ENCODE measurements around the gene LIMD2.

LIMD2 gene

DNA sequence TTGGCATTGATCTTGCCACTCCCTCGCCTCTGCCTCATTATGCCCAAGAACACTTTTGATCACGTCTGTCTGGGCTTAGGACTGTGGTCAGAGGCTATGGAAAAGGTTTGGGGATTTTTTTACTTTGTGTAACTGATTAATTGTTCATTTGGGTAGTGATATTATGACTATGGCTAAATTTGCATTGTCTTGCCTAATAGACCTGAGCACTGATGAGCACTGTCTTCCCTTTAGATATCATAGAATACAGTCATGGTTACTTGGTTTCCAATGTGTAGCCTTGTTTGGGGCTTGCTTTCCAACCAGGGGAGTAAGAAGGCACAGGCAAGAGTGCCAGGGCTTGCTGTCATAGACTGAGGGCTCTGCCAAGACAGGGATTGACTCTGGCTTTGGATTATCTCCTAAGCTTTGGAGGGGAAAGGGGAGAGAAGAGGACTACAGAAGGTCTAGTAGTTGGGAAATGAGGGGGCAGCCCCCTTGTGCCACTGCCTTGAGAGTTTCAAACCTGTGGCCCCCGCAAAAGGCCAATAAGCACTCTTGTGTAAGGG is 13.7 kb downstream of the LIMD2 start:
- H2BK5ac ChIP-seq (ENCODE audit: low read depth, low read length, poor library complexity, severe bottlenecking): no peak overlapping the region
- no peaks in the 10 kb centered on the region for H3K27me3 ChIP-seq (ENCODE audit: control insufficient read depth in 1 of 2, insufficient read depth in 1 of 2, low read length in 2 of 2)
- no peak overlapping the region for H4K8ac ChIP-seq (ENCODE audit: low read length)
- H2BK15ac ChIP-seq (ENCODE audit: low read depth, poor library complexity, severe bottlenecking): no peak overlapping the region
- 96% methylated on average over 3 of the region's 3 CpGs for WGBS
- no peak overlapping the region for H3K27ac ChIP-seq (ENCODE audit: low read length, poor library complexity, severe bottlenecking)
- H3K4me3 ChIP-seq (ENCODE audit: insufficient read depth in 1 of 2, low read depth in 1 of 2, low read length in 2 of 2): no peak overlapping the region
- H2AK5ac ChIP-seq (ENCODE audit: low read length, severe bottlenecking): no peak overlapping the region
- H4K91ac ChIP-seq (ENCODE audit: low read length): no peak overlapping the region
- no peak overlapping the region for H3K4ac ChIP-seq (ENCODE audit: low read depth in 1 of 2, low read length in 2 of 2)
- no peak for DNase-seq
- H3K18ac ChIP-seq (ENCODE audit: low read depth in 1 of 2, low read length in 2 of 2): no peak overlapping the region
- H2BK12ac ChIP-seq (ENCODE audit: low read length in 2 of 2): no peak overlapping the region
- H3K79me1 ChIP-seq (replicated peaks; ENCODE audit: low read length, poor library complexity, severe bottlenecking): peaks cover 9% of the 10 kb centered on the region
- H3K9me3 ChIP-seq (ENCODE audit: control insufficient read depth, low read length): no peaks in the 10 kb centered on the region
- H3K36me3 ChIP-seq (ENCODE audit: control insufficient read depth in 1 of 2, insufficient read depth in 2 of 2, low read depth in 1 of 2, low read length in 2 of 2): peaks cover 51 to 86% of the 10 kb centered on the region in 2 experiments
- H3K4me2 ChIP-seq (ENCODE audit: low read length, poor library complexity, severe bottlenecking): no peak overlapping the region
- H2BK120ac ChIP-seq (ENCODE audit: low read depth, low read length): no peak overlapping the region
- no peak overlapping the region for H2AFZ ChIP-seq (ENCODE audit: low read depth, low read length)
- H3K9ac ChIP-seq (ENCODE audit: low read length): no peak overlapping the region
- no peak overlapping the region for H3K23ac ChIP-seq (ENCODE audit: low read length in 2 of 2)
- H3K4me1 ChIP-seq (ENCODE audit: control insufficient read depth, insufficient read depth, low read depth, low read length): no peaks in the 10 kb centered on the region
- H3K14ac ChIP-seq (ENCODE audit: low read length in 2 of 2): no peak overlapping the region

DNA sequence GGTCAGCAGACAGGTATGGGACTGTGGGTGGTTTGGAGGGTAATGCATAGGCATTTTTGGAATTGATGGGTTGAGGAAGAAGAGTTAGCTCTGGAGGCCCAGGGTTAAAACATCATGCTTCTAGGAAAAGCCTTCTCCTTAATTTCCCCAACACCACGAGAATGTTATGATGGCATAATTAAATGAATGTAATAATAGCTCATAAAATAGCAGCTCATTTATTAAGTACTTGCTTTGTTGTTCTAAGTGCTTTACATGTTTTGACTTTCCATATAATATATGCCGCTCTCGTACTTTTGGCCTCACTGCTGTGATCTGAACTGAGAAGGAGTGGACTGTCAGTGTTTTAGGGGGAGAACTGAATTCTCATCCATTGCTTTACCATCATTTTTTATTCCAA is 14.3 kb downstream of the LIMD2 start:
- DNase-seq: no peak
- Histone ChIP-seq H3K23ac (ENCODE audit: low read length in 2 of 2) (no peak overlapping the region), H3K14ac (ENCODE audit: low read length in 2 of 2) (no peak overlapping the region), H2AFZ (ENCODE audit: low read depth, low read length) (no peak overlapping the region), H2BK15ac (ENCODE audit: low read depth, poor library complexity, severe bottlenecking) (no peak overlapping the region), H3K4me3 (ENCODE audit: insufficient read depth in 1 of 2, low read depth in 1 of 2, low read length in 2 of 2) (no peak overlapping the region), H2BK12ac (ENCODE audit: low read length in 2 of 2) (no peak overlapping the region), H3K18ac (ENCODE audit: low read depth in 1 of 2, low read length in 2 of 2) (no peak overlapping the region), H2BK120ac (ENCODE audit: low read depth, low read length) (no peak overlapping the region), H3K27me3 (ENCODE audit: control insufficient read depth in 1 of 2, insufficient read depth in 1 of 2, low read length in 2 of 2) (no peaks in the 10 kb centered on the region), H3K9me3 (ENCODE audit: control insufficient read depth, low read length) (no peaks in the 10 kb centered on the region), H3K4me2 (ENCODE audit: low read length, poor library complexity, severe bottlenecking) (no peak overlapping the region), H3K4me1 (ENCODE audit: control insufficient read depth, insufficient read depth, low read depth, low read length) (no peaks in the 10 kb centered on the region), H4K8ac (ENCODE audit: low read length) (no peak overlapping the region), H3K36me3 (ENCODE audit: control insufficient read depth in 1 of 2, insufficient read depth in 2 of 2, low read depth in 1 of 2, low read length in 2 of 2) (peaks cover 45 to 82% of the 10 kb centered on the region in 2 experiments), H2BK5ac (ENCODE audit: low read depth, low read length, poor library complexity, severe bottlenecking) (no peak overlapping the region), H2AK5ac (ENCODE audit: low read length, severe bottlenecking) (no peak overlapping the region), H3K27ac (ENCODE audit: low read length, poor library complexity, severe bottlenecking) (no peak overlapping the region), H4K91ac (ENCODE audit: low read length) (no peak overlapping the region), H3K4ac (ENCODE audit: low read depth in 1 of 2, low read length in 2 of 2) (no peak overlapping the region), H3K79me1 (replicated peaks; ENCODE audit: low read length, poor library complexity, severe bottlenecking) (peaks cover 9% of the 10 kb centered on the region), H3K9ac (ENCODE audit: low read length) (no peak overlapping the region)
- 92% methylated on average over 2 of the region's 3 CpGs for WGBS

DNA sequence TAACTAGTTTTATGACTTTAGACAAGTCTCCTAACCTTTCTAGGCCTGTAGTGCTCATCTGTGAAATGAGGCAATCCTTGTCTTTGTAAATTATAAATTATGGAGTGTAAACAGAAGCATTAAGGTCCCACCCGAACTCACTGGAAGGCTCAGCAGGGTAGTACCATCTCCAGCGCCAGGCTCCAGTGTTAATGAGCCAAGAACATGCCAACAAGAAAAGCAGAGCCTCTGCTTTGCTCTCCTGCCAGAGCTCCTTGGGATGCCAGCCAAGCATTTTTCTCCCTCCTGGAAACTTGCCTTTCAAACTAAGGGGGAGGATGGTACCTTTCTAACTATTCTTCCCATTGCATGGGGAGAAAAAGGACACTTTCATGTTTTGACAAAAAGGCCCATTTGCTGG is 14.9 kb downstream of the LIMD2 start:
- Histone ChIP-seq H2BK15ac (ENCODE audit: low read depth, poor library complexity, severe bottlenecking) (no peak overlapping the region), H3K14ac (ENCODE audit: low read length in 2 of 2) (no peak overlapping the region), H3K9ac (ENCODE audit: low read length) (no peak overlapping the region), H3K9me3 (ENCODE audit: control insufficient read depth, low read length) (no peaks in the 10 kb centered on the region), H4K91ac (ENCODE audit: low read length) (no peak overlapping the region), H2AK5ac (ENCODE audit: low read length, severe bottlenecking) (no peak overlapping the region), H4K8ac (ENCODE audit: low read length) (no peak overlapping the region), H2BK120ac (ENCODE audit: low read depth, low read length) (no peak overlapping the region), H2BK5ac (ENCODE audit: low read depth, low read length, poor library complexity, severe bottlenecking) (no peak overlapping the region), H3K27ac (ENCODE audit: low read length, poor library complexity, severe bottlenecking) (no peak overlapping the region), H2AFZ (ENCODE audit: low read depth, low read length) (no peak overlapping the region), H3K4ac (ENCODE audit: low read depth in 1 of 2, low read length in 2 of 2) (no peak overlapping the region), H3K4me1 (ENCODE audit: control insufficient read depth, insufficient read depth, low read depth, low read length) (no peaks in the 10 kb centered on the region), H3K4me3 (ENCODE audit: insufficient read depth in 1 of 2, low read depth in 1 of 2, low read length in 2 of 2) (no peak overlapping the region), H3K4me2 (ENCODE audit: low read length, poor library complexity, severe bottlenecking) (no peak overlapping the region), H3K27me3 (ENCODE audit: control insufficient read depth in 1 of 2, insufficient read depth in 1 of 2, low read length in 2 of 2) (no peaks in the 10 kb centered on the region), H3K23ac (ENCODE audit: low read length in 2 of 2) (no peak overlapping the region), H3K18ac (ENCODE audit: low read depth in 1 of 2, low read length in 2 of 2) (no peak overlapping the region), H3K36me3 (ENCODE audit: control insufficient read depth in 1 of 2, insufficient read depth in 2 of 2, low read depth in 1 of 2, low read length in 2 of 2) (peaks cover 40 to 82% of the 10 kb centered on the region in 2 experiments), H3K79me1 (replicated peaks; ENCODE audit: low read length, poor library complexity, severe bottlenecking) (peaks cover 9% of the 10 kb centered on the region), H2BK12ac (ENCODE audit: low read length in 2 of 2) (no peak overlapping the region)
- no peak for DNase-seq
- 91% methylated on average over 2 of the region's 2 CpGs for WGBS

DNA sequence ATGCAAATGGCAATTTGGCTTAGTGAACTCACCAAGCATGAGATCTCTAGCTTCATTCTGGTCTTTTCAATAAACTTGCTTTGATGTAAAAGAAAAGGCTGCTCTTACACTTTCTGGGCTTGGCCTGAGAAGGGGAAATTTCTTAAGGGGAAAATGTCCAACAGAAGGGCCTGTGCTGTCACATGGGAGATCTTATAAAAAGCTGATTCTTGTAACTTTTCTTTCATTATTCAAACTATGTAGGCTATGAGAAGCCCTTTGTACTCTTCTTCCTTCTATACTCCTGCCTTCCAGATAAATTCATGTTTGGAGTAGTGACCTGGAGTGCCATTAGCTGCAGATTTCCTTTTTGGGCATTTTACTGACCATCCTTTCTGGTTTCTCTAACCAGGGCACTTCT is 16.9 kb downstream of the LIMD2 start:
- no peak overlapping the region for H2AK5ac ChIP-seq (ENCODE audit: low read length, severe bottlenecking)
- H2BK5ac ChIP-seq (ENCODE audit: low read depth, low read length, poor library complexity, severe bottlenecking): no peak overlapping the region
- no peak overlapping the region for H3K4me3 ChIP-seq (ENCODE audit: insufficient read depth in 1 of 2, low read depth in 1 of 2, low read length in 2 of 2)
- H3K27me3 ChIP-seq (ENCODE audit: control insufficient read depth in 1 of 2, insufficient read depth in 1 of 2, low read length in 2 of 2): no peaks in the 10 kb centered on the region
- H3K14ac ChIP-seq (ENCODE audit: low read length in 2 of 2): no peak overlapping the region
- H3K36me3 ChIP-seq (ENCODE audit: control insufficient read depth in 1 of 2, insufficient read depth in 2 of 2, low read depth in 1 of 2, low read length in 2 of 2): peaks cover 20 to 68% of the 10 kb centered on the region in 2 experiments
- H3K9me3 ChIP-seq (ENCODE audit: control insufficient read depth, low read length): no peaks in the 10 kb centered on the region
- no peak overlapping the region for H3K23ac ChIP-seq (ENCODE audit: low read length in 2 of 2)
- H3K79me1 ChIP-seq (replicated peaks; ENCODE audit: low read length, poor library complexity, severe bottlenecking): peaks cover 12% of the 10 kb centered on the region
- H3K4me1 ChIP-seq (ENCODE audit: control insufficient read depth, insufficient read depth, low read depth, low read length): no peaks in the 10 kb centered on the region
- no peak overlapping the region for H2BK120ac ChIP-seq (ENCODE audit: low read depth, low read length)
- no peak overlapping the region for H4K91ac ChIP-seq (ENCODE audit: low read length)
- DNase-seq: no peak
- no peak overlapping the region for H3K9ac ChIP-seq (ENCODE audit: low read length)
- H4K8ac ChIP-seq (ENCODE audit: low read length): no peak overlapping the region
- no peak overlapping the region for H2AFZ ChIP-seq (ENCODE audit: low read depth, low read length)
- no peak overlapping the region for H2BK15ac ChIP-seq (ENCODE audit: low read depth, poor library complexity, severe bottlenecking)
- H3K18ac ChIP-seq (ENCODE audit: low read depth in 1 of 2, low read length in 2 of 2): no peak overlapping the region
- H3K4me2 ChIP-seq (ENCODE audit: low read length, poor library complexity, severe bottlenecking): no peak overlapping the region
- no peak overlapping the region for H3K4ac ChIP-seq (ENCODE audit: low read depth in 1 of 2, low read length in 2 of 2)
- no peak overlapping the region for H2BK12ac ChIP-seq (ENCODE audit: low read length in 2 of 2)
- no peak overlapping the region for H3K27ac ChIP-seq (ENCODE audit: low read length, poor library complexity, severe bottlenecking)
